MCF 10A (cell line): ENCODE measurements around the gene NCK2. TPM values are rescaled to one million over a fixed set of nuclear protein-coding genes. Genes with fewer than 3 reads are reported as not detected.

Experiments used
- BruUV-seq: library from RNA; stranded (reverse); fragments of 400-500 nt; replicated peaks from 2 replicates; lab custom pipeline; 2021; lab: Mats Ljungman, UMichigan
- CTCF ChIA-PET: fragments of 300-600 bp; sonication (Branson Sonifier 250); formaldehyde crosslinking; extraction: SDS; loops from one replicate; lab custom pipeline; 2021; ENCODE audit warnings: antibody characterized with exemption, inconsistent platforms; lab: Yijun Ruan, JAX
- POLR2A ChIA-PET: fragments of 300-600, 350-650 bp; sonication (Branson Sonifier 250); formaldehyde crosslinking; extraction: SDS; loops from one replicate; lab custom pipeline; 2020; ENCODE audit warnings: antibody characterized with exemption, inconsistent platforms; lab: Yijun Ruan, JAX
- DNase-seq: peaks from one replicate; pipeline ENCODE4 v3.0.0-alpha.2; 2018; ENCODE audit not compliant: unreplicated experiment
- H3K27ac Mint-ChIP-seq: one replicate; pipeline ENCODE4 v1.8.0; 2022; ENCODE audit warnings: mild to moderate bottlenecking, low read depth, mixed read lengths; ENCODE audit not compliant: unreplicated experiment
- H3K27me3 Mint-ChIP-seq: one replicate; pipeline ENCODE4 v1.8.0; 2022; ENCODE audit warnings: mixed read lengths; ENCODE audit not compliant: insufficient read depth, unreplicated experiment
- H3K36me3 Mint-ChIP-seq: one replicate; pipeline ENCODE4 v1.8.0; 2022; ENCODE audit warnings: mild to moderate bottlenecking, moderate library complexity, mixed read lengths; ENCODE audit not compliant: insufficient read depth, unreplicated experiment
- H3K4me1 Mint-ChIP-seq: one replicate; pipeline ENCODE4 v1.8.0; 2022; ENCODE audit warnings: mixed read lengths; ENCODE audit not compliant: insufficient read depth, unreplicated experiment
- H3K4me3 Mint-ChIP-seq: one replicate; pipeline ENCODE4 v1.8.0; 2022; ENCODE audit warnings: mild to moderate bottlenecking, moderate library complexity, mixed read lengths; ENCODE audit not compliant: unreplicated experiment
- H3K9me3 Mint-ChIP-seq: one replicate; pipeline ENCODE4 v1.8.0; 2022; ENCODE audit warnings: mixed read lengths; ENCODE audit not compliant: unreplicated experiment
- intact Hi-C: fragments of 100-400 bp; cut with micrococcal nuclease; formaldehyde crosslinking; loops from 2 replicates; pipeline ENCODE4 v1.14.1; 2022
- total RNA-seq: library from RNA; stranded (reverse); gene quantifications from 2 replicates; pipeline ENCODE4 v1.2.3, GENCODE V29; 2022
- TF ChIP-seq, protein P1 (sequence below): fragments of 200-600 bp; IDR thresholded peaks from one replicate; pipeline ENCODE4 v1.8.0; 2022; ENCODE audit warnings: antibody characterized with exemption, mild to moderate bottlenecking; ENCODE audit not compliant: unreplicated experiment

The NCK2 gene
- total RNA-seq, 1 experiment from 2014 or later, result 36.5 TPM

DNA sequence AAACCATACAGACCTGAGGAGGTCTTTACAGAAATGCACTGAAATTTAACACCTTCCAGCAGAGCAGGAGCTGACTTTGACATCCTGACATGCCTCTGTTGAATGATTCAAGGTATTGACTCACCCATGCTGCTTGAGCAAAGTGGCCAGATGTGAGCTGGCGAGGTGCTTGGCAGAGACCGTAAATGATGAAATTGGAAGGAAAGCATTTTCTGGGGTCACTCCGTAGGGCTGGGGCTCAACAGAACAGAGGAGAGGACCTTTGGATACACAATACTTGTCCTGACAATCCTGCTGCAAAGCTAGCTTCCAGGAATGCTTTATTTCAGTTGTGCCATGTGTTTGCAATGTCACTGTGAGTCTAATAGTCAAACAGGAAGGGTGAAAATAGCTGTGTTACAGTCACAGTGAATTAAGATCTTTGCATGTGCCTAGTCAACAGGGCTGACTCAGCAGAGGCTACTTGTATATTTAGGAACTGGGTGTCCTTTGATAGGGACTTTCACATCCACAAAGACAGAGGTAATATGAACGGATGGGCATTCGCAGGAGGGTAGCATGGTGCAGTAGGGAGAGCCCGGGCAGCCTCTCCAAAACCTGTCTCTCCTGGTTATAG, 31.6 kb upstream of the NCK2 start:
- ChIA-PET CTCF (interaction anchor here (0.7 to 1.3 kb wide), 3 partner anchors 9 to 380 kb away, joined by 3 to 4 read pairs (median 3); no protein-coding TSS in a partner anchor), POLR2A (interaction anchor here (0.6 to 1.9 kb wide), 6 partner anchors 10 to 55 kb away, joined by 3 to 7 read pairs (median 4); no protein-coding TSS in a partner anchor)
- peaks cover 6% of the 10 kb centered on the region for H3K36me3 Mint-ChIP-seq
- intact Hi-C loops, result no loop called here
- H3K9me3 Mint-ChIP-seq, result peaks cover 6% of the 10 kb centered on the region
- H3K4me3 Mint-ChIP-seq, result peak overlapping the region; percentile 63
- DNase-seq, result peak; percentile 75
- H3K4me1 Mint-ChIP-seq, result peaks cover 20% of the 10 kb centered on the region
- BruUV-seq, result TSS peak; percentile 84
- TF ChIP-seq, protein P1, sequence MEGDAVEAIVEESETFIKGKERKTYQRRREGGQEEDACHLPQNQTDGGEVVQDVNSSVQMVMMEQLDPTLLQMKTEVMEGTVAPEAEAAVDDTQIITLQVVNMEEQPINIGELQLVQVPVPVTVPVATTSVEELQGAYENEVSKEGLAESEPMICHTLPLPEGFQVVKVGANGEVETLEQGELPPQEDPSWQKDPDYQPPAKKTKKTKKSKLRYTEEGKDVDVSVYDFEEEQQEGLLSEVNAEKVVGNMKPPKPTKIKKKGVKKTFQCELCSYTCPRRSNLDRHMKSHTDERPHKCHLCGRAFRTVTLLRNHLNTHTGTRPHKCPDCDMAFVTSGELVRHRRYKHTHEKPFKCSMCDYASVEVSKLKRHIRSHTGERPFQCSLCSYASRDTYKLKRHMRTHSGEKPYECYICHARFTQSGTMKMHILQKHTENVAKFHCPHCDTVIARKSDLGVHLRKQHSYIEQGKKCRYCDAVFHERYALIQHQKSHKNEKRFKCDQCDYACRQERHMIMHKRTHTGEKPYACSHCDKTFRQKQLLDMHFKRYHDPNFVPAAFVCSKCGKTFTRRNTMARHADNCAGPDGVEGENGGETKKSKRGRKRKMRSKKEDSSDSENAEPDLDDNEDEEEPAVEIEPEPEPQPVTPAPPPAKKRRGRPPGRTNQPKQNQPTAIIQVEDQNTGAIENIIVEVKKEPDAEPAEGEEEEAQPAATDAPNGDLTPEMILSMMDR, result no peak
- H3K27me3 Mint-ChIP-seq, result no peaks in the 10 kb centered on the region
- H3K27ac Mint-ChIP-seq, result peak overlapping the region; percentile 49

DNA sequence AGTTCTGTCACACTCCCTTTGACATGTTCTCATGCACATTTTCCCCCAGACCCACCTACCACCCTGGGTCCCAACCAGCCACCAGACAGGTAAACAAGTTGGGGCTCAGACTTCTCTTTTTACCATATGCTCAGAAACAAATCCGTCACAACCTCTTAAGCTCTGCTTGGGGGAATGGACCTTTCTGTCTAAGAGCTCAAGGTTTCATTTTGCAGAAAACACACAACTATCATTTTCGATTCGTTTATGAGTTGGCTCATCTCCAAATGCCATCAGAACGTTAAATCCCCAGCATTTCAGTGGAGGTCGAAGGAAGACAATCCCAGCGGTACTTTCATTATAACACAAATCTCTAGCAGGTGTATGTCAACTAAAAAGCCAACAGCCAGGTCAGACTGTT, 30.6 kb upstream of the NCK2 start:
- ChIA-PET POLR2A (interaction anchor here (1.9 kb wide), 1 partner anchor 9 kb away, joined by 7 read pairs; no protein-coding TSS in a partner anchor), CTCF (interaction anchor here (0.6 to 1.3 kb wide), 3 partner anchors 34 to 205 kb away, joined by 3 to 4 read pairs (median 3); no protein-coding TSS in a partner anchor)
- Mint-ChIP-seq H3K36me3 (peaks cover 6% of the 10 kb centered on the region), H3K27ac (no peak overlapping the region), H3K4me3 (no peak overlapping the region), H3K27me3 (no peaks in the 10 kb centered on the region), H3K9me3 (peaks cover 6% of the 10 kb centered on the region), H3K4me1 (peaks cover 20% of the 10 kb centered on the region)
- intact Hi-C loops, result no loop called here
- BruUV-seq, result no TSS peak
- TF ChIP-seq, protein P1, result no peak
- DNase-seq, result no peak

DNA sequence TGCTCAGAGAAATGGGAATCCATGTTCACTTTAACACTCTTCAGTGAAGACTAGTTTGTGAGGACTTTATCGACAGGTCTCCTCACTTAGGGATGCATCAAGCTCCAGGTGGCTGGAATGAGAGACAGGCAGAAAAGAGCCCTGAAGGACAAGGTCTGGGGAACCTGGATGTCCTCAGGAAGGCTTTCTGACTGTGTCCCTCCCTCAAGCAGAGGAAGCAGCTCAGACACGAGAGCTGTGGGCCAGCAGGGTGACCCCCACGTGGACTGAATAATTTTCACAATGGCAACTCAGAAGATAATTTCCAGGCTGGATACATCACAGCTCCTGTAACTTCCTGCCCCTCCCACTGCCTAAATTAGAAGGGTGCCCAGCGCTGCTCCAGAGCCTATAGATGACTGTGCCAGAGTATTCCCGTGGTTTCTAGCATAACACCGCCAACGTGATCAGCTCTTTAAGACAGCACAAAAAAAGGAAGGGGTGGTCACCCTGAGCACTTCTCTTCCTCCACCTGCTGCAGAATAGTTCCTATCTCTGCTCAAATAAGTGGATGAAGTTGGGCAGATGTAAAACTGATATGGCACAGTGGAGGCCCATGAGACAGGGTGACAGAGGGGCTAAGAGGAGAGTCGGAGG, 25.7 kb upstream of the NCK2 start:
- Mint-ChIP-seq H3K9me3 (peaks cover 6% of the 10 kb centered on the region), H3K27ac (no peak overlapping the region), H3K4me1 (peaks cover 3% of the 10 kb centered on the region), H3K4me3 (no peak overlapping the region), H3K36me3 (no peaks in the 10 kb centered on the region), H3K27me3 (no peaks in the 10 kb centered on the region)
- CTCF ChIA-PET, result interaction anchor here (0.9 to 1.1 kb wide), 2 partner anchors 29 to 142 kb away, joined by 3 to 4 read pairs; no protein-coding TSS in a partner anchor
- no TSS peak for BruUV-seq
- POLR2A ChIA-PET, result interaction anchor here (1.2 to 1.5 kb wide), 2 partner anchors 12 to 25 kb away, joined by 3 to 5 read pairs; no protein-coding TSS in a partner anchor
- no peak for DNase-seq
- intact Hi-C loops, result no loop called here
- TF ChIP-seq, protein P1, result no peak

DNA sequence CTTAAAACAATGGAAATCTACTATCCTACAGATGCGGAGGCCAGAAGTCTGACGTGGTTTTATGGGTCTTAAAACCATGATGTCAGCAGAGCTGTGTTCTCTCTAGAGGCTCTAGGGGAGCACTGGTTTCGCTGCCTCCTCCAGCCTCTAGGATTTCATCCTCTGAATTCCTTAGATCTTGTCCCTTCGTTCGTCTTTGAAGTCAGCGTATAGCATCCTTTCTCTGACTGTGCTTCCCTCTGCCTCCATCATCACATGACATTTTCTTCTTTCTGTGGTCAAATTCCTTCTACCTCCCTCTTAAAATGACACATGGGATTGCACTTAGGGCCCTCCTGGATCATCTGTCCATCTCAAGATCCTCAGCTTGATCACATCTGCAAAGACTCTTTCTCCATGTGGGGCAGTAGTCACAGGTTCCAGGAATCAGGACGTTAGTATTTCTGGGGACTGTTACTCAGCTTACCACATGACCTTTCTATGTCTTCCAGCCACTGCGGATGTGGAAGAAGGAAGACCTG, 22.7 kb upstream of the NCK2 start:
- Mint-ChIP-seq H3K27ac (no peak overlapping the region), H3K27me3 (no peaks in the 10 kb centered on the region), H3K4me3 (no peak overlapping the region), H3K36me3 (no peaks in the 10 kb centered on the region), H3K9me3 (peaks cover 6% of the 10 kb centered on the region), H3K4me1 (no peaks in the 10 kb centered on the region)
- TF ChIP-seq, protein P1, result no peak
- ChIA-PET POLR2A (interaction anchor here (0.6 to 1.9 kb wide), 2 partner anchors 8 to 118 kb away, joined by 4 to 7 read pairs; no protein-coding TSS in a partner anchor), CTCF (interaction anchor here (0.7 kb wide), 1 partner anchor 9 kb away, joined by 3 read pairs; no protein-coding TSS in a partner anchor)
- intact Hi-C loops, result no loop called here
- BruUV-seq, result no TSS peak
- DNase-seq, result no peak
